Measurements from ENCODE around the gene TMEM231. TPM values are rescaled to one million over a fixed set of nuclear protein-coding genes. Genes with fewer than 3 reads are reported as not detected.

The TMEM231 gene
- total and polyA plus RNA-seq, 3 donors from 2014 or later, result 21.2 to 29.2 (median 25.4) TPM

DNA sequence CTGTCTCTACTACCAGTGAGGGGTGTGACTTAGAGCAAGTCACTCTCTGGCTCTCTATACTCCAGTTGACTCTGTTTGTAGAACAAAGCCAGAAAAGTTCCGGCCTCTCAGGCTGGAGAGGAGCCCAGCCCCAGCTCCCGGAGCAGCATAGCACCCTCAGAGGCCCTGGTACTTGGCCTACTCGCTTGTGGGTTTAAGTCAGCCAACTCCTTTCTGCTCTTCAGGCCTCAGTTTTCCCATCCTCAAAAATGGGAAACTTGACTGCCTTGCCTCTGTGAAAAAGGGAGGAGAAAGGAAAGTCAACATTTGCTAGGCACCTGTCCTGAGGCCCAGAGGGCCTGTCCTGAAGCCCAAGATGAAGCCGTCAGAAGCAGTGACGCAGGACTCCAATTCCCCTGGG, 61.9 kb downstream of the TMEM231 start:
- Histone ChIP-seq H3K27ac (no peak overlapping the region), H3K36me3 (ENCODE audit: low read depth, missing control alignments) (no peaks in the 10 kb centered on the region), H3K27me3 (no peaks in the 10 kb centered on the region), H3K4me1 (no peaks in the 10 kb centered on the region), H3K9me3 (no peaks in the 10 kb centered on the region), H3K4me3 (peak overlapping the region in 1 of 2 donors; percentile 30)
- TF ChIP-seq, protein P1, sequence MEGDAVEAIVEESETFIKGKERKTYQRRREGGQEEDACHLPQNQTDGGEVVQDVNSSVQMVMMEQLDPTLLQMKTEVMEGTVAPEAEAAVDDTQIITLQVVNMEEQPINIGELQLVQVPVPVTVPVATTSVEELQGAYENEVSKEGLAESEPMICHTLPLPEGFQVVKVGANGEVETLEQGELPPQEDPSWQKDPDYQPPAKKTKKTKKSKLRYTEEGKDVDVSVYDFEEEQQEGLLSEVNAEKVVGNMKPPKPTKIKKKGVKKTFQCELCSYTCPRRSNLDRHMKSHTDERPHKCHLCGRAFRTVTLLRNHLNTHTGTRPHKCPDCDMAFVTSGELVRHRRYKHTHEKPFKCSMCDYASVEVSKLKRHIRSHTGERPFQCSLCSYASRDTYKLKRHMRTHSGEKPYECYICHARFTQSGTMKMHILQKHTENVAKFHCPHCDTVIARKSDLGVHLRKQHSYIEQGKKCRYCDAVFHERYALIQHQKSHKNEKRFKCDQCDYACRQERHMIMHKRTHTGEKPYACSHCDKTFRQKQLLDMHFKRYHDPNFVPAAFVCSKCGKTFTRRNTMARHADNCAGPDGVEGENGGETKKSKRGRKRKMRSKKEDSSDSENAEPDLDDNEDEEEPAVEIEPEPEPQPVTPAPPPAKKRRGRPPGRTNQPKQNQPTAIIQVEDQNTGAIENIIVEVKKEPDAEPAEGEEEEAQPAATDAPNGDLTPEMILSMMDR (IDR thresholded peaks at IDR 0.05), result no peak
- TF ChIP-seq POLR2A (IDR thresholded peaks at IDR 0.05), result no peak
- no peak for DNase-seq
- WGBS, 2 donors, result 38 to 50% methylated on average over 5 of the region's 5 CpGs
- intact Hi-C loops (cut with DNase I; ENCODE audit: low total_unique reads), result no loop called here

- H3K36me3 ChIP-seq (ENCODE audit: low read depth, missing control alignments), result no peaks in the 10 kb centered on the region
- H3K4me1 ChIP-seq, result peaks cover 4% of the 10 kb centered on the region
- no peak overlapping the region for H3K27ac ChIP-seq
- TF ChIP-seq, protein P1 (IDR thresholded peaks at IDR 0.05), result no peak
- TF ChIP-seq POLR2A (IDR thresholded peaks at IDR 0.05), result no peak
- DNase-seq, result no peak
- H3K4me3 ChIP-seq, result no peak overlapping the region
- intact Hi-C loops (cut with DNase I; ENCODE audit: low total_unique reads), result no loop called here
- no peaks in the 10 kb centered on the region for H3K9me3 ChIP-seq
- 93% methylated on average over 1 of the region's 1 CpG; no CpG with 5 or more reads in 1 of the 2 donors for WGBS, 2 donors
- H3K27me3 ChIP-seq, result no peaks in the 10 kb centered on the region
Measured at GRCh38 chr16:75491876-75492275, 64.2 kb downstream of the TMEM231 start.

GRCh38 chr16:75488322-75488721, 67.7 kb downstream of the TMEM231 start:
- Histone ChIP-seq H3K27me3 (no peaks in the 10 kb centered on the region), H3K4me1 (peaks cover 4% of the 10 kb centered on the region), H3K27ac (no peak overlapping the region), H3K4me3 (no peak overlapping the region), H3K36me3 (ENCODE audit: low read depth, missing control alignments) (no peaks in the 10 kb centered on the region), H3K9me3 (no peaks in the 10 kb centered on the region)
- intact Hi-C loops (cut with DNase I; ENCODE audit: low total_unique reads), result no loop called here
- WGBS, 2 donors, result 72 to 76% methylated on average over 2 of the region's 2 CpGs
- DNase-seq, result no peak
- TF ChIP-seq, protein P1 (IDR thresholded peaks at IDR 0.05), result no peak
- TF ChIP-seq POLR2A (IDR thresholded peaks at IDR 0.05), result no peak

Other genes with a start within 250 kb of the TMEM231 start
- gene CFDP1, start 122.7 kb downstream of the TMEM231 start, total RNA-seq, result 100 to 1,000 TPM; 111 to 133 TPM
- 127 TPM for gene CFDP1, start 122.7 kb downstream of the TMEM231 start, polyA plus RNA-seq (ENCODE audit: insufficient read depth, low read depth, low replicate concordance)
- gene TMEM170A, start 91.6 kb downstream of the TMEM231 start, total RNA-seq, result 10 to 100 TPM; 44.3 to 54.2 TPM
- 42.2 TPM for gene TMEM170A, start 91.6 kb downstream of the TMEM231 start, polyA plus RNA-seq (ENCODE audit: insufficient read depth, low read depth, low replicate concordance)
- gene CHST6, start 60.8 kb downstream of the TMEM231 start, total RNA-seq, result 1 to 10 TPM; 6.1 to 9.4 TPM
- 1.1 TPM for gene CHST6, start 60.8 kb downstream of the TMEM231 start, polyA plus RNA-seq (ENCODE audit: insufficient read depth, low read depth, low replicate concordance)
- under 1 TPM; 0.55 to 0.74 TPM for gene CHST5, start 20.1 kb downstream of the TMEM231 start, total RNA-seq
- 0.26 TPM for gene CHST5, start 20.1 kb downstream of the TMEM231 start, polyA plus RNA-seq (ENCODE audit: insufficient read depth, low read depth, low replicate concordance)
- 100 to 1,000 TPM; 113 to 122 TPM for gene GABARAPL2, start 10.1 kb upstream of the TMEM231 start, total RNA-seq
- gene GABARAPL2, start 10.1 kb upstream of the TMEM231 start, polyA plus RNA-seq (ENCODE audit: insufficient read depth, low read depth, low replicate concordance), result 157 TPM
- gene ADAT1, start 67.0 kb upstream of the TMEM231 start, total RNA-seq, result 100 to 1,000 TPM; 104 to 172 TPM
- 84.2 TPM for gene ADAT1, start 67.0 kb upstream of the TMEM231 start, polyA plus RNA-seq (ENCODE audit: insufficient read depth, low read depth, low replicate concordance)
- gene KARS1, start 91.4 kb upstream of the TMEM231 start, total RNA-seq, result 100 to 1,000 TPM; 137 to 139 TPM
- 254 TPM for gene KARS1, start 91.4 kb upstream of the TMEM231 start, polyA plus RNA-seq (ENCODE audit: insufficient read depth, low read depth, low replicate concordance)
- 100 to 1,000 TPM; 153 to 161 TPM for gene TERF2IP, start 91.5 kb upstream of the TMEM231 start, total RNA-seq
- 124 TPM for gene TERF2IP, start 91.5 kb upstream of the TMEM231 start, polyA plus RNA-seq (ENCODE audit: insufficient read depth, low read depth, low replicate concordance)
- under 1 TPM in 1 of 2 donors, not detected in 1; 0.31 TPM for gene CPHXL2, start 120.8 kb upstream of the TMEM231 start, total RNA-seq
- not detected for gene CPHXL2, start 120.8 kb upstream of the TMEM231 start, polyA plus RNA-seq (ENCODE audit: insufficient read depth, low read depth, low replicate concordance)
- gene DUXB, start 145.2 kb upstream of the TMEM231 start, total RNA-seq, result not detected
- 0.30 TPM for gene DUXB, start 145.2 kb upstream of the TMEM231 start, polyA plus RNA-seq (ENCODE audit: insufficient read depth, low read depth, low replicate concordance)
- 1 to 10 TPM in 1 of 2 donors, under 1 TPM in 1; 0.68 to 1.2 TPM for gene CPHXL, start 170.2 kb upstream of the TMEM231 start, total RNA-seq
- 0.54 TPM for gene CPHXL, start 170.2 kb upstream of the TMEM231 start, polyA plus RNA-seq (ENCODE audit: insufficient read depth, low read depth, low replicate concordance)